K562 treated with DMSO at 1 percent for 4 hours (cell line): ENCODE results near the gene PRR20B. TPM values are rescaled to one million over a fixed set of nuclear protein-coding genes. Genes with fewer than 3 reads are reported as not detected.

ENCODE experiments used
- total RNA-seq: library from RNA; unstranded; fragments of 300-600 nt; gene quantifications from 2 replicates; pipeline ENCODE4 v1.2.3, GENCODE V29; 2022; ENCODE audit not compliant: insufficient read depth

PRR20B gene
- not detected in 2 replicates for total RNA-seq

DNA sequence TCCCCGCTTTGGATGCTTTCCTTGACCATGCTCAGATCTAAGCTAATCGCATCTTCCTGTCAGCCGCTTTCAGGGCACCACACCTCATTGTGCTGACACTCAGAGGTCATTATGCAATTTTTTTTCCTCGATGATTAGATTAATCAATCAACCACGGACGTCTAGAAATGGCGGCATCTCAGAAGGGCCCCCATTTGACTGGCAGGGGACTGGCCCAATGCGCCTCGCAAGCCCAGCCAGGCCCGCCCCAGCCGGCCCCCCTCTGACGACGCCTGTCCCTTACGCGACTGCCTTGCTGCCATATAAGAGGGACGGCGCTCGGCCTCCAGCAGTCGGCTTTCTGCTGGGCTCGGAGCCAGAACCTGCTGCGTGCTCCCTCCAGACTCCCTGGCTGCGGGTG lies at the start of gene PRR20B:
TSS of gene PRR20B (plus strand) at position 301 of the 400 bp plus-strand sequence. CDS start 387 bp downstream, outside the sequence.

DNA sequence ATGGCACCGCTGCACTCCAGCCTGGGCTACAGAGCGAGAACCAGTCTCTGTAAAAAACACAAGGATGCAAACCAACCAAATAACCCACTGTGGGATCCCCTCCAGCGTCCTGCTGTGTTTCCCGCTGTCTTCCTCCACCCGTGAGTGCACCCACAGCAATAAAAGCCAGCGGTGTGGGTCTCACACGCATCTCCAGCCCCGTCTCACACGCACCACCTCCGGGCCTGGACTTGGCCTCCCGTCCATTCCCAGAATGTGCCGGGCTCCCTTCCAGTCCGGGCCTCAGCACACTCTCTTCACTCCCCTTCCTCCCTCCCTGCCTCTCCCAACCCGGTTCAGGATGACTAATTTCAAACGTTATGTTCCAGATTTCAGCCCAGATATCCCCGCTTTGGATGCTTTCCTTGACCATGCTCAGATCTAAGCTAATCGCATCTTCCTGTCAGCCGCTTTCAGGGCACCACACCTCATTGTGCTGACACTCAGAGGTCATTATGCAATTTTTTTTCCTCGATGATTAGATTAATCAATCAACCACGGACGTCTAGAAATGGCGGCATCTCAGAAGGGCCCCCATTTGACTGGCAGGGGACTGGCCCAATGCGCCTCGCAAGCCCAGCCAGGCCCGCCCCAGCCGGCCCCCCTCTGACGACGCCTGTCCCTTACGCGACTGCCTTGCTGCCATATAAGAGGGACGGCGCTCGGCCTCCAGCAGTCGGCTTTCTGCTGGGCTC lies 6.9 kb upstream of the PRR20B start, which contains the start of gene PRR20A:
TSS of gene PRR20A (plus strand) at position 684 of the 734 bp plus-strand sequence. CDS start 387 bp downstream, outside the sequence.

DNA sequence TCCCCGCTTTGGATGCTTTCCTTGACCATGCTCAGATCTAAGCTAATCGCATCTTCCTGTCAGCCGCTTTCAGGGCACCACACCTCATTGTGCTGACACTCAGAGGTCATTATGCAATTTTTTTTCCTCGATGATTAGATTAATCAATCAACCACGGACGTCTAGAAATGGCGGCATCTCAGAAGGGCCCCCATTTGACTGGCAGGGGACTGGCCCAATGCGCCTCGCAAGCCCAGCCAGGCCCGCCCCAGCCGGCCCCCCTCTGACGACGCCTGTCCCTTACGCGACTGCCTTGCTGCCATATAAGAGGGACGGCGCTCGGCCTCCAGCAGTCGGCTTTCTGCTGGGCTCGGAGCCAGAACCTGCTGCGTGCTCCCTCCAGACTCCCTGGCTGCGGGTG lies 6.5 kb downstream of the PRR20B start, which contains the start of gene PRR20C:
TSS of gene PRR20C (plus strand) at position 301 of the 400 bp plus-strand sequence. CDS start 387 bp downstream, outside the sequence.

DNA sequence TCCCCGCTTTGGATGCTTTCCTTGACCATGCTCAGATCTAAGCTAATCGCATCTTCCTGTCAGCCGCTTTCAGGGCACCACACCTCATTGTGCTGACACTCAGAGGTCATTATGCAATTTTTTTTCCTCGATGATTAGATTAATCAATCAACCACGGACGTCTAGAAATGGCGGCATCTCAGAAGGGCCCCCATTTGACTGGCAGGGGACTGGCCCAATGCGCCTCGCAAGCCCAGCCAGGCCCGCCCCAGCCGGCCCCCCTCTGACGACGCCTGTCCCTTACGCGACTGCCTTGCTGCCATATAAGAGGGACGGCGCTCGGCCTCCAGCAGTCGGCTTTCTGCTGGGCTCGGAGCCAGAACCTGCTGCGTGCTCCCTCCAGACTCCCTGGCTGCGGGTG lies 13.0 kb downstream of the PRR20B start, which contains the start of gene PRR20D:
TSS of gene PRR20D (plus strand) at position 301 of the 400 bp plus-strand sequence. CDS start 387 bp downstream, outside the sequence.

DNA sequence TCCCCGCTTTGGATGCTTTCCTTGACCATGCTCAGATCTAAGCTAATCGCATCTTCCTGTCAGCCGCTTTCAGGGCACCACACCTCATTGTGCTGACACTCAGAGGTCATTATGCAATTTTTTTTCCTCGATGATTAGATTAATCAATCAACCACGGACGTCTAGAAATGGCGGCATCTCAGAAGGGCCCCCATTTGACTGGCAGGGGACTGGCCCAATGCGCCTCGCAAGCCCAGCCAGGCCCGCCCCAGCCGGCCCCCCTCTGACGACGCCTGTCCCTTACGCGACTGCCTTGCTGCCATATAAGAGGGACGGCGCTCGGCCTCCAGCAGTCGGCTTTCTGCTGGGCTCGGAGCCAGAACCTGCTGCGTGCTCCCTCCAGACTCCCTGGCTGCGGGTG lies 19.6 kb downstream of the PRR20B start, which contains the start of gene PRR20E:
TSS of gene PRR20E (plus strand) at position 301 of the 400 bp plus-strand sequence. CDS start 387 bp downstream, outside the sequence.

Other genes starting within 250 kb of the PRR20B start
- gene PRR20A, start 6.6 kb upstream of the PRR20B start, total RNA-seq, result not detected in 2 replicates
- not detected in 2 replicates for gene PRR20C, start 6.6 kb downstream of the PRR20B start, total RNA-seq
- not detected in 2 replicates for gene PRR20D, start 13.1 kb downstream of the PRR20B start, total RNA-seq
- not detected in 2 replicates for gene PRR20E, start 19.7 kb downstream of the PRR20B start, total RNA-seq